ENCODE measurements around the gene HEPN1.

HEPN1 gene

DNA sequence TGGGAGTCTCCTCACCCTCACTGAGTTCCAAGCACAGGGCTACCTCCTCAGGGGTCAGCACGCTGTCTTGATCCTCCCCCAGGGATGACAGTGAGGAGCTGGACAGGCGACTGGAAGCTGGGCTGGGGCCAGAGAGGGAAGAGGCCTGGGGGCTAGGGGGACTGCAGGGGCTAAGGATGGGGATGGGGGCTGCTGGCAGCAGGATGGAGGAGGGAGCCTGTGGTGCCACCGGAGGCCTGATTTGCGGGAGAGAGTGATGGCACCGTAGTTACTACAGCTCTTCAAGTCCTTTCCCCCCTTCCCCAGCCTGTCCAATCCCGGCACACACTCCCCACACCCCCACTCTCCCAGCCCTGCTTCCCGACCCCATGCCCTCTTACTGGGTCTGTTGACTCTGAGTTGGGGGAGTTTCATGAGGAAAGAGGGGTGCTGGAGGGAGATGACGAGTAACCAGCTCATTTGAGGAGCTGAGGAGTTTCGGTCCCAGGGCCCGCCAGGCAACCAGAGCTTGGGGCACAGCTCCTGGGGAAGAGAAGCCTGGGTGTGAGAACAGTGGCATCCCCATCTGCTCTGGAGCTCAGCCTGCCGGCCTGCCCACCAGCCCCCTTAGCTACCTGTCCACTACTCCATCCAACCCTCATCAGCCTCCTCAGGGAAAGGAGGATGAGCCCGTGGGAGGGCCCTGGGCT, 31.9 kb upstream of the HEPN1 start (continued):
- TF ChIP-seq, protein P1, sequence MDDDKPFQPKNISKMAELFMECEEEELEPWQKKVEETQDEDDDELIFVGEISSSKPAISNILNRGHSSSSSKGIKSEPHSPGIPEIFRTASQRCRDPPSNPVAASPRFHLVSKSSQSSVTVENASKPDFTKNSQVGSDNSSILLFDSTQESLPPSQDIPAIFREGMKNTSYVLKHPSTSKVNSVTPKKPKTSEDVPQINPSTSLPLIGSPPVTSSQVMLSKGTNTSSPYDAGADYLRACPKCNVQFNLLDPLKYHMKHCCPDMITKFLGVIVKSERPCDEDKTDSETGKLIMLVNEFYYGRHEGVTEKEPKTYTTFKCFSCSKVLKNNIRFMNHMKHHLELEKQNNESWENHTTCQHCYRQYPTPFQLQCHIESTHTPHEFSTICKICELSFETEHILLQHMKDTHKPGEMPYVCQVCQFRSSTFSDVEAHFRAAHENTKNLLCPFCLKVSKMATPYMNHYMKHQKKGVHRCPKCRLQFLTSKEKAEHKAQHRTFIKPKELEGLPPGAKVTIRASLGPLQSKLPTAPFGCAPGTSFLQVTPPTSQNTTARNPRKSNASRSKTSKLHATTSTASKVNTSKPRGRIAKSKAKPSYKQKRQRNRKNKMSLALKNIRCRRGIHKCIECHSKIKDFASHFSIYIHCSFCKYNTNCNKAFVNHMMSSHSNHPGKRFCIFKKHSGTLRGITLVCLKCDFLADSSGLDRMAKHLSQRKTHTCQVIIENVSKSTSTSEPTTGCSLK (tag by site-specific recombination; IDR thresholded peaks at IDR 0.05): no peak
- TF ChIP-seq ZBTB20 (tag by site-specific recombination; IDR thresholded peaks at IDR 0.05) (no peak), ZNF19 (tag by site-specific recombination; IDR thresholded peaks at IDR 0.05; ENCODE audit: low read depth) (no peak), ZNF510 (tag by site-specific recombination; IDR thresholded peaks at IDR 0.05; ENCODE audit: insufficient replicate concordance) (no peak), ZNF391 (tag by site-specific recombination; IDR thresholded peaks at IDR 0.05; ENCODE audit: borderline replicate concordance, low read depth) (no peak)
- TF ChIP-seq, protein P2, sequence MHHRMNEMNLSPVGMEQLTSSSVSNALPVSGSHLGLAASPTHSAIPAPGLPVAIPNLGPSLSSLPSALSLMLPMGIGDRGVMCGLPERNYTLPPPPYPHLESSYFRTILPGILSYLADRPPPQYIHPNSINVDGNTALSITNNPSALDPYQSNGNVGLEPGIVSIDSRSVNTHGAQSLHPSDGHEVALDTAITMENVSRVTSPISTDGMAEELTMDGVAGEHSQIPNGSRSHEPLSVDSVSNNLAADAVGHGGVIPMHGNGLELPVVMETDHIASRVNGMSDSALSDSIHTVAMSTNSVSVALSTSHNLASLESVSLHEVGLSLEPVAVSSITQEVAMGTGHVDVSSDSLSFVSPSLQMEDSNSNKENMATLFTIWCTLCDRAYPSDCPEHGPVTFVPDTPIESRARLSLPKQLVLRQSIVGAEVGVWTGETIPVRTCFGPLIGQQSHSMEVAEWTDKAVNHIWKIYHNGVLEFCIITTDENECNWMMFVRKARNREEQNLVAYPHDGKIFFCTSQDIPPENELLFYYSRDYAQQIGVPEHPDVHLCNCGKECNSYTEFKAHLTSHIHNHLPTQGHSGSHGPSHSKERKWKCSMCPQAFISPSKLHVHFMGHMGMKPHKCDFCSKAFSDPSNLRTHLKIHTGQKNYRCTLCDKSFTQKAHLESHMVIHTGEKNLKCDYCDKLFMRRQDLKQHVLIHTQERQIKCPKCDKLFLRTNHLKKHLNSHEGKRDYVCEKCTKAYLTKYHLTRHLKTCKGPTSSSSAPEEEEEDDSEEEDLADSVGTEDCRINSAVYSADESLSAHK (tag by site-specific recombination; IDR thresholded peaks at IDR 0.05): no peak

DNA sequence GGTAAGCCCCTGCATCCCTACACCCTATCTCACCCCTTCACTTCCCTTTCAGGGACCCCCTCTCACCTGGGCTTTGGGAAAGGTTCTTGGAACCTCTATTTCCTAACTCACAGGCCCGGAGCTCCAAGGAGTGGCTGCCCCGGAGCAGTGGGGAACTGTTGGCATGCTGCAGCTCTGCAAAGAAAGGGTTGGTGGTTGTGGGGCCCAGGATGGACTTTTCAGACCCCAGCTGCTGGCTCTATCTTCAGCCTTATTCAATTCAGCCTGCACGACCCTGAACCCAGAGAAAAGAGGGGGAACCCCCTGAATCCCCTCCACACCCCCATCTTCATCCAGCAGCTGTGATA, 31.4 kb upstream of the HEPN1 start:
- Histone ChIP-seq H3K4me1 (ENCODE audit: control insufficient read depth, insufficient read depth, low read length) (no peaks in the 10 kb centered on the region), H3K36me3 (ENCODE audit: control insufficient read depth in 2 of 2, insufficient read depth in 1 of 2, low read length in 2 of 2) (no peaks in the 10 kb centered on the region), H3K9me3 (ENCODE audit: control insufficient read depth, insufficient read depth, low read depth, low read length) (no peaks in the 10 kb centered on the region), H3K4me3 (ENCODE audit: low read depth, low read length) (no peak overlapping the region), H3K27ac (ENCODE audit: extremely low read depth, low read depth, low read length) (no peak overlapping the region)
- POLR2A ChIA-PET: interaction anchor here (1.3 kb wide), 1 partner anchor 11 kb away, joined by 3 read pairs; no protein-coding TSS in a partner anchor
- TF ChIP-seq ZNF510 (tag by site-specific recombination; IDR thresholded peaks at IDR 0.05; ENCODE audit: insufficient replicate concordance) (no peak), ZFP69B (tag by site-specific recombination; IDR thresholded peaks at IDR 0.05) (no peak), SCRT2 (tag by site-specific recombination; IDR thresholded peaks at IDR 0.05) (no peak), ZNF174 (tag by site-specific recombination; IDR thresholded peaks at IDR 0.05) (no peak), ZNF23 (tag by site-specific recombination; IDR thresholded peaks at IDR 0.05; ENCODE audit: borderline replicate concordance) (no peak), ZNF121 (tag by site-specific recombination; IDR thresholded peaks at IDR 0.05) (no peak), ZNF585B (tag by site-specific recombination; IDR thresholded peaks at IDR 0.05) (no peak)
- TF ChIP-seq, protein P3, sequence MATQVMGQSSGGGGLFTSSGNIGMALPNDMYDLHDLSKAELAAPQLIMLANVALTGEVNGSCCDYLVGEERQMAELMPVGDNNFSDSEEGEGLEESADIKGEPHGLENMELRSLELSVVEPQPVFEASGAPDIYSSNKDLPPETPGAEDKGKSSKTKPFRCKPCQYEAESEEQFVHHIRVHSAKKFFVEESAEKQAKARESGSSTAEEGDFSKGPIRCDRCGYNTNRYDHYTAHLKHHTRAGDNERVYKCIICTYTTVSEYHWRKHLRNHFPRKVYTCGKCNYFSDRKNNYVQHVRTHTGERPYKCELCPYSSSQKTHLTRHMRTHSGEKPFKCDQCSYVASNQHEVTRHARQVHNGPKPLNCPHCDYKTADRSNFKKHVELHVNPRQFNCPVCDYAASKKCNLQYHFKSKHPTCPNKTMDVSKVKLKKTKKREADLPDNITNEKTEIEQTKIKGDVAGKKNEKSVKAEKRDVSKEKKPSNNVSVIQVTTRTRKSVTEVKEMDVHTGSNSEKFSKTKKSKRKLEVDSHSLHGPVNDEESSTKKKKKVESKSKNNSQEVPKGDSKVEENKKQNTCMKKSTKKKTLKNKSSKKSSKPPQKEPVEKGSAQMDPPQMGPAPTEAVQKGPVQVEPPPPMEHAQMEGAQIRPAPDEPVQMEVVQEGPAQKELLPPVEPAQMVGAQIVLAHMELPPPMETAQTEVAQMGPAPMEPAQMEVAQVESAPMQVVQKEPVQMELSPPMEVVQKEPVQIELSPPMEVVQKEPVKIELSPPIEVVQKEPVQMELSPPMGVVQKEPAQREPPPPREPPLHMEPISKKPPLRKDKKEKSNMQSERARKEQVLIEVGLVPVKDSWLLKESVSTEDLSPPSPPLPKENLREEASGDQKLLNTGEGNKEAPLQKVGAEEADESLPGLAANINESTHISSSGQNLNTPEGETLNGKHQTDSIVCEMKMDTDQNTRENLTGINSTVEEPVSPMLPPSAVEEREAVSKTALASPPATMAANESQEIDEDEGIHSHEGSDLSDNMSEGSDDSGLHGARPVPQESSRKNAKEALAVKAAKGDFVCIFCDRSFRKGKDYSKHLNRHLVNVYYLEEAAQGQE (tag by site-specific recombination; IDR thresholded peaks at IDR 0.05): no peak
- TF ChIP-seq, protein P4, sequence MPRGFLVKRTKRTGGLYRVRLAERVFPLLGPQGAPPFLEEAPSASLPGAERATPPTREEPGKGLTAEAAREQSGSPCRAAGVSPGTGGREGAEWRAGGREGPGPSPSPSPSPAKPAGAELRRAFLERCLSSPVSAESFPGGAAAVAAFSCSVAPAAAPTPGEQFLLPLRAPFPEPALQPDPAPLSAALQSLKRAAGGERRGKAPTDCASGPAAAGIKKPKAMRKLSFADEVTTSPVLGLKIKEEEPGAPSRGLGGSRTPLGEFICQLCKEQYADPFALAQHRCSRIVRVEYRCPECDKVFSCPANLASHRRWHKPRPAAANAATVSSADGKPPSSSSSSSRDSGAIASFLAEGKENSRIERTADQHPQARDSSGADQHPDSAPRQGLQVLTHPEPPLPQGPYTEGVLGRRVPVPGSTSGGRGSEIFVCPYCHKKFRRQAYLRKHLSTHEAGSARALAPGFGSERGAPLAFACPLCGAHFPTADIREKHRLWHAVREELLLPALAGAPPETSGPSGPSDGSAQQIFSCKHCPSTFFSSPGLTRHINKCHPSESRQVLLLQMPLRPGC (tag by site-specific recombination; IDR thresholded peaks at IDR 0.05): no peak
- CTCF ChIA-PET: interaction anchor here (1.8 to 2.1 kb wide), 2 partner anchors 11 to 50 kb away, joined by 3 to 10 read pairs; no protein-coding TSS in a partner anchor
